HG03045 (cell line): ENCODE data around the gene RNASE8.

ENCODE experiments used
- ATAC-seq: cut with Tn5 transposase; IDR thresholded peaks from one replicate; pipeline ENCODE4 v1.9.1; 2021; ENCODE audit warnings: mild to moderate bottlenecking, moderate library complexity; ENCODE audit not compliant: unreplicated experiment

Gene RNASE8

GRCh38 chr14:21050597-21050996 lies 7.0 kb upstream of the RNASE8 start:
- ATAC-seq = no peak

GRCh38 chr14:21053184-21054122 lies 4.2 kb upstream of the RNASE8 start:
- ATAC-seq = no peak

- ATAC-seq = no peak
These were observed 3.4 kb upstream of the RNASE8 start for GRCh38 chr14:21054123-21054767.

GRCh38 chr14:21054768-21055145 lies 2.9 kb upstream of the RNASE8 start:
- no peak for ATAC-seq

GRCh38 chr14:21055432-21056117 lies 2.0 kb upstream of the RNASE8 start:
- no peak for ATAC-seq

DNA sequence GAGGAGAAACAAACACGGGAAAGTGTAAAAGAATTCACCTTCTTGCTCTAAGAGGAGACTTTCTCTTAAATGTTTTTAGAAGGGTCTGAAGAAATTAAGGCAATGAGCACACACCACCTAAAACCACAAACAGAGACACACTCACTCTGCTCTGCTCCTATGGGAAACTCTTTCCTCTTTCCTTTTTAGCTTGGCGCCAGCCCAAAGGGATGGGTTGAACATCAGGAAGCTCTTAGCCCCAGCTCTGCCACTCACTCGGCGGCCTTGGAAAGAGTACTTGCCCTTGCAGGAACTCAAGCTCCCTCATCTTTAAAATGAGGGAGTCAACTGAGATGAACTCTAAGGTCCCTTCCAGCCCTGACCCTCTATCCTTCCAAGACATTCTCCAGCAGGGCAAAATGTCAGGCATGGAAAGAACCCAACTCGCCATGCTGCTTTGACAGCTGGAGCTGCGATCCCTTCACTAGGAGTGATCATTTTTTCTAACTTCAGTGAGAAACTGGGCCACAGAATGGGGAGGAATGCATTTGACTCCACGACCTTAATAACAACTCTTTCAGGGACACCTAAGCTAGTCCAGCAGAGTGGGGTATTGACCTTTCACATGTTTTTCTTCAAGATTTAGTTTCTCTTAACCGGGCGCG lies 980 bp upstream of the RNASE8 start:
- ATAC-seq = no peak

GRCh38 chr14:21058903-21059302 lies 1.3 kb downstream of the RNASE8 start:
- no peak for ATAC-seq

GRCh38 chr14:21059842-21060613 lies 2.4 kb downstream of the RNASE8 start:
- ATAC-seq = no peak

DNA sequence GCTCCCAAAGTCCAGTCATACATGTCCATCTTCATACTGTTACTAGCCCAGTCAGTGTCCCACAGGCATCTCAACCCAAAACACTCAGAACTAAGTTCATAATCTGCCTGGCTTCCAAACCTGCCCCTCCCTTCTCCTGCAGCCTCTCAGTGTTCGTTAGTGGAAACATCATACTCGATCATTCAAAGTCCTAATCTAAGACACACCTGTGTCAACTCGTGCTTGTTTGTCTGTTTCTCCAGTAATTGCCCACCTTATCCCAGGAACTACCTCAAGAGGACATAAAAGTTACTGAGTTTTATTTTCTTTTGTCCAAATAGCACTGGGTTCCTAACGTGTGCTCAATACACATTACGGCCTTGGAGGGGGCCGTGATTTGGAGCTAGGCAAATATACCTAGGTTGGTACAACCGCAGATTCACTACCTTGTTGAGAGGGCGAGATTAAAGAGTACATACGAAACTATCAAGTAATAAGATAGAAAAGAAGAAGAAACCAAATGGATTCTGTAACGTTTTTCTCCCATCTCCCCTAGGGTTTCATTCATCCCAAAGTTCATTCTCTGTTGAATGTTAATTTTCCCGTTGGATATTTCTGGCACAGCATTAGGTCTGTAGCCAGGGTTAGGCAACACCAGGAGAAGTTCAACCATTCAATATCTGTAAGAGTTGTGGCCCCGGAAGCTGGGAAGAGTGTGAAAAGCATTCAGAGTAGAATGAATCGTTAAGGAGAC lies 3.2 kb downstream of the RNASE8 start:
- ATAC-seq = no peak

DNA sequence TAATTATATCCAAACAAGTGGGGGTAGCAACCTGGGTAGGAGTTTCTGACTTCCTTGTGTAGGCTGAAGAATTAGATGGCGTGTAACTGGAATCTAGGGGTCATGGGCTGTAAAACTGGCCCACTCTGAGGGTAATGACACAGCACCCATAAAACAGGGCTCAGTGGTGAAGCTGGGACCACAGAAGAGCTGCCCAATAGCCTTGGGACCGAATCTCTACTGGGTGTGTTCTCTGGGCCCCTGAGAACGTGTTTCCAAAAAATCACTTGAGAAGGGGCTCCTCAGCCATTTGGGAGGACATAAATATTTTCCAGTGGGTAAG lies 3.7 kb downstream of the RNASE8 start:
- no peak for ATAC-seq

DNA sequence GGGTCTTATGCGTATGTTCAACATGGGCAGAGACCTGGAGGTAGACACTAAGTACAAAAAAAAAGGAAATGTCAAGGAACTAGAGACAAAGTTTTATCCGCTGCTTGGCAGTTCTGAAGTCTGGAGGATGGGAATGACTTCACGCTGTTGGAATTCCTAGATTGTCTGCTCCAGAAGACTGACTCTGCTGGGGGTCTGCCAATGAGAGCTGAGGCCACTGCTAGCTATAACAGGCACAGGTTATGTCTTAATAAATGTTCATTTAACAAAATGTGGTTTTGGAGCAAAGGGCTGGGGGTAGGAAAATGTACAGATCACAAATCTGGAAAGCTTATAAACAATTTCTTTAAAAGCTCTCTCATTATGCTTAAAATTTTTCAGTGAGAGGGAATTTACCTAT lies 5.9 kb downstream of the RNASE8 start:
- ATAC-seq = no peak

DNA sequence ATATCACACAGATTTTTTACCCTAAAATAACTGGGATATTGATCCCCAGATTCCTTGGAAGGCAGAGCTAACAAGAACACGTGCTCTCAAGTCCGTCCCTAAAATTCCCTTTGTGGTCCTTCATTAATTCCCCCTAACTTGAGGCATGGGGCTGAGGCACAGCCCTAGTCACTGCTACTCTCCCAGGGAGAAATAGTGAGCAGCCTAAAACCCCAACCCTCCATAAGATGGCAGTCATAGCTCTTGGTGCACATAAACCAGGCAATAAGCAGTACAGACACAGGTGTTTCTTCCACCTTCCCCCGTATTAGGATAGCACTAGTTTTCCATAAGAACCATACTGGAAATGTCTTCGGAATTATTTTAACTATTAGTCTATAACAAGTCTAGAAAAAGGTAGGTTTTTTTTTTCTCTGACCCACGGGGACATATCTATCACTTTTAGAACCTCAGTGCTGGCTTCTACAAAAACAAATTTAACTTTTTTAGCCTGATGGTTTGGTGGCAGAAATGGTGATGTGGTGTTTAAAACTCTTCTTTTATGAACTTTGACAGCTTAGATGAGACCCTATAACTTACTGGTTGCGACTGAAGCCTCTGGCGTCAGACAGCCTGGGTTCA lies 9.4 kb downstream of the RNASE8 start:
- ATAC-seq = no peak

DNA sequence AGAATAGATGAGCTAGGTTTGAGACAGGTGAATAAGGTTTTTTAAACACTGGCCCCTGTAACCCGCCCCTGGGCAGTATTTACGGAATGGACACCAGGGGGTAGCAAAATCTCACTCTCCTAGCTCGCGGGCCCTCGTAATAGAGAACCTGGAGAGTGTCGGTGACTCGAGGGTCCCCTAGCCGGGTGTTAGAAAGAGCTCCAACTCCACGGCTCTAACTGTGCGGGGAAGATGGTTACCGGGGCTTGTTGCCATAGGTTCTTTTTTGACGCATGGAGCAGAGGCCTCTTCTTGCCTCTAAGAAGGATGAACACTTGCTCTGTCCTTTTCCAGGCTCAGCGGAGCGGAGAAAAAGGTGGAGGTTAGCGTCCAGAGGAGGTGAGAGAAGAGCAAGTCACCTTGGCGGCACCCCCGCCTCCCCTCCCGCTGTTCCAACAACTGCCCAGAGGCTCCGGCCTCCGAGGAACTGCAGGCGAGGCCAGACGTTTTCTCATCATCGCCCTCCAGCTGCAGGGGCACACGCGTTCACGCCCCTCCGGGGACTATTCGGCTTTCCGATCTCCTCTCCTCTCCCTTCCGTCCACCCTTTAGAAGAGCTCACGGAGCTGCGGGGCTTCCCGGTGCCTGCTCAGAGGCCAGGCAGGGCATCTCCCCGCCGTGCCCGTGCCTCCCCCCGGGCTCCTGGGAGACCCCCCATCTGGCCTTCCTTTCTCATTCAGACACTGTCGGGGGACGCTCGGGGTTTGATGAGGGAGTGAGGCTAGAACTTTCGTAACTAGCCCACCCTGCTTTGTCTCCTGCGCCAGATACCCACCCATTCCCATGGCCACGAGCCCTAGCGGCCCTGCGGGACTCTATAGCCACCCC lies 11.1 kb downstream of the RNASE8 start:
- ATAC-seq = no peak

GRCh38 chr14:21069388-21070082 lies 11.9 kb downstream of the RNASE8 start:
- ATAC-seq = no peak

- ATAC-seq = no peak
These were observed 12.5 kb downstream of the RNASE8 start, which contains the start of gene ARHGEF40 for GRCh38 chr14:21070083-21070609. Gene ARHGEF40 (plus strand): TSS chr14:21070304. CDS start chr14:21070397, 93 bp downstream.

GRCh38 chr14:21070610-21071224 lies 13.1 kb downstream of the RNASE8 start:
- no peak for ATAC-seq
